CD8-positive, alpha-beta memory T cell (primary cell): ENCODE measurements around the gene ABAT. TPM values are rescaled to one million over a fixed set of nuclear protein-coding genes. Genes with fewer than 3 reads are reported as not detected.

Experiments used
- CTCF ChIA-PET: fragments of 350-600 bp; sonication (Branson Sonifier 250); formaldehyde crosslinking; loops from one replicate; lab custom pipeline; 2021; ENCODE audit warnings: antibody characterized with exemption; lab: Charles Lee
- POLR2A ChIA-PET: fragments of 350-600 bp; sonication (Branson Sonifier 250); formaldehyde crosslinking; loops from one replicate; lab custom pipeline; 2021; ENCODE audit warnings: antibody characterized with exemption; lab: Charles Lee
- DNase-seq, 5 donors: peaks; one replicate each; pipeline versions ENCODE4 v3.0.0 to v3.0.0-alpha.2; 2020 to 2022; ENCODE audit warnings: mixed read lengths in 1 of 5
- H3K27ac ChIP-seq: one replicate; pipeline ENCODE4 v1.7.0; 2013; ENCODE audit warnings: low read depth, mild to moderate bottlenecking, low read length, moderate library complexity
- H3K27me3 ChIP-seq: 2 replicates; pipeline ENCODE4 v1.7.0; 2013; ENCODE audit warnings: low read length, mild to moderate bottlenecking; ENCODE audit not compliant: insufficient read depth, poor library complexity, severe bottlenecking
- H3K36me3 ChIP-seq: 2 replicates; pipeline ENCODE4 v1.7.0; 2013; ENCODE audit warnings: mild to moderate bottlenecking, low read length, moderate library complexity; ENCODE audit not compliant: insufficient read depth
- H3K4me1 ChIP-seq: 2 replicates; pipeline ENCODE4 v1.7.0; 2013; ENCODE audit warnings: mild to moderate bottlenecking, low read length, moderate library complexity; ENCODE audit not compliant: insufficient read depth
- H3K4me3 ChIP-seq: 2 replicates; pipeline ENCODE4 v1.7.0; 2013; ENCODE audit warnings: mild to moderate bottlenecking, low read length
- H3K9me3 ChIP-seq: 2 replicates; pipeline ENCODE4 v1.7.0; 2013; ENCODE audit warnings: mild to moderate bottlenecking, low read length
- H3K27ac Mint-ChIP-seq, 8 donors: one replicate each; pipeline ENCODE4 v1.8.0; 2020 to 2021; ENCODE audit warnings: mixed read lengths in 8 of 8, mild to moderate bottlenecking in 6 of 8, inconsistent platforms in 3 of 8, moderate library complexity in 3 of 8
- H3K27me3 Mint-ChIP-seq, 2 donors: one replicate each; pipeline ENCODE4 v1.8.0; 2020 to 2021; ENCODE audit warnings: mixed read lengths in 2 of 2, mild to moderate bottlenecking in 1 of 2, moderate library complexity in 1 of 2
- H3K36me3 Mint-ChIP-seq, 3 donors: one replicate each; pipeline ENCODE4 v1.8.0; 2020 to 2021; ENCODE audit warnings: mixed read lengths in 3 of 3, inconsistent platforms in 1 of 3, mild to moderate bottlenecking in 1 of 3
- H3K4me1 Mint-ChIP-seq, 3 donors: one replicate each; pipeline ENCODE4 v1.8.0; 2020 to 2021; ENCODE audit warnings: mixed read lengths in 3 of 3, inconsistent platforms in 1 of 3, mild to moderate bottlenecking in 1 of 3
- H3K4me3 Mint-ChIP-seq, 7 donors: one replicate each; pipeline ENCODE4 v1.8.0; 2020 to 2021; ENCODE audit warnings: mixed read lengths in 7 of 7, mild to moderate bottlenecking in 6 of 7, moderate library complexity in 4 of 7, inconsistent platforms in 2 of 7
- H3K9me3 Mint-ChIP-seq, 5 donors: one replicate each; pipeline ENCODE4 v1.8.0; 2020 to 2022; ENCODE audit warnings: mixed read lengths in 5 of 5, mild to moderate bottlenecking in 3 of 5, moderate library complexity in 2 of 5, inconsistent platforms in 1 of 5
- polyA plus RNA-seq: library from polyadenylated mRNA; unstranded; fragments of 300-500 nt; fragmentation: Illumina TruSeq; gene quantifications from one replicate; pipeline ENCODE4 v1.2.3, GENCODE V29; 2021
- total RNA-seq, 2 experiments: library from RNA; stranded (reverse); gene quantifications; one replicate each; pipeline ENCODE4 v1.2.3, GENCODE V29; 2021

ABAT gene
- total and polyA plus RNA-seq, 3 experiments from 2014 or later, result 3.0 to 10.1 (median 9.8) TPM

- Histone ChIP-seq H3K27me3 (no peaks in the 10 kb centered on the region), H3K9me3 (no peaks in the 10 kb centered on the region), H3K36me3 (no peaks in the 10 kb centered on the region), H3K27ac (no peak overlapping the region), H3K4me1 (no peaks in the 10 kb centered on the region), H3K4me3 (no peak overlapping the region)
- Mint-ChIP-seq H3K27me3 (no peaks in the 10 kb centered on the region), H3K36me3 (peaks cover 0 to 42% (median 17%) of the 10 kb centered on the region in 3 donors), H3K4me3 (no peak overlapping the region), H3K9me3 (no peaks in the 10 kb centered on the region), H3K4me1 (no peaks in the 10 kb centered on the region), H3K27ac (peak overlapping the region in 1 of 8 donors; percentile 70)
- ChIA-PET POLR2A (no interaction called here), CTCF (no interaction called here)
- DNase-seq, result no peak
Observed at GRCh38 chr16:8764525-8765250, 90.3 kb downstream of the ABAT start.

GRCh38 chr16:8767176-8767575 is 92.8 kb downstream of the ABAT start:
- H3K4me3 ChIP-seq, result no peak overlapping the region
- ChIA-PET POLR2A (no interaction called here), CTCF (no interaction called here)
- no peak for DNase-seq
- no peaks in the 10 kb centered on the region for H3K4me1 ChIP-seq
- no peaks in the 10 kb centered on the region for H3K36me3 ChIP-seq
- H3K27me3 Mint-ChIP-seq, result no peaks in the 10 kb centered on the region
- no peaks in the 10 kb centered on the region for H3K27me3 ChIP-seq
- no peaks in the 10 kb centered on the region for H3K4me1 Mint-ChIP-seq
- H3K4me3 Mint-ChIP-seq, result no peak overlapping the region
- peaks cover 0 to 39% (median 14%) of the 10 kb centered on the region in 3 donors for H3K36me3 Mint-ChIP-seq
- no peak overlapping the region for H3K27ac Mint-ChIP-seq
- H3K27ac ChIP-seq, result no peak overlapping the region
- H3K9me3 Mint-ChIP-seq, result no peaks in the 10 kb centered on the region
- H3K9me3 ChIP-seq, result no peaks in the 10 kb centered on the region

GRCh38 chr16:8768283-8768682 is 93.9 kb downstream of the ABAT start:
- Histone ChIP-seq H3K4me1 (no peaks in the 10 kb centered on the region), H3K4me3 (no peak overlapping the region), H3K27me3 (no peaks in the 10 kb centered on the region), H3K9me3 (no peaks in the 10 kb centered on the region), H3K27ac (no peak overlapping the region), H3K36me3 (no peaks in the 10 kb centered on the region)
- Mint-ChIP-seq H3K9me3 (no peaks in the 10 kb centered on the region), H3K4me1 (no peaks in the 10 kb centered on the region), H3K36me3 (peaks cover 0 to 46% (median 14%) of the 10 kb centered on the region in 3 donors), H3K27ac (no peak overlapping the region), H3K27me3 (no peaks in the 10 kb centered on the region), H3K4me3 (no peak overlapping the region)
- ChIA-PET POLR2A (no interaction called here), CTCF (no interaction called here)
- DNase-seq, result no peak

- H3K27ac ChIP-seq, result no peak overlapping the region
- Mint-ChIP-seq H3K9me3 (no peaks in the 10 kb centered on the region), H3K36me3 (peaks cover 0 to 48% (median 17%) of the 10 kb centered on the region in 3 donors), H3K27ac (no peak overlapping the region), H3K4me1 (no peaks in the 10 kb centered on the region), H3K27me3 (no peaks in the 10 kb centered on the region), H3K4me3 (no peak overlapping the region)
- POLR2A ChIA-PET, result no interaction called here
- H3K9me3 ChIP-seq, result no peaks in the 10 kb centered on the region
- no peak overlapping the region for H3K4me3 ChIP-seq
- H3K27me3 ChIP-seq, result no peaks in the 10 kb centered on the region
- DNase-seq, result no peak
- H3K36me3 ChIP-seq, result no peaks in the 10 kb centered on the region
- CTCF ChIA-PET, result no interaction called here
- no peaks in the 10 kb centered on the region for H3K4me1 ChIP-seq
Observed at GRCh38 chr16:8768692-8769091, 94.3 kb downstream of the ABAT start.

GRCh38 chr16:8773537-8773936 is 99.1 kb downstream of the ABAT start:
- no peaks in the 10 kb centered on the region for H3K9me3 ChIP-seq
- Mint-ChIP-seq H3K36me3 (peaks cover 5 to 59% (median 32%) of the 10 kb centered on the region in 3 donors), H3K27me3 (no peaks in the 10 kb centered on the region), H3K27ac (no peak overlapping the region), H3K9me3 (no peaks in the 10 kb centered on the region), H3K4me1 (no peaks in the 10 kb centered on the region), H3K4me3 (no peak overlapping the region)
- no peaks in the 10 kb centered on the region for H3K4me1 ChIP-seq
- H3K4me3 ChIP-seq, result no peak overlapping the region
- CTCF ChIA-PET, result no interaction called here
- POLR2A ChIA-PET, result no interaction called here
- no peaks in the 10 kb centered on the region for H3K36me3 ChIP-seq
- DNase-seq, result no peak
- H3K27ac ChIP-seq, result no peak overlapping the region
- no peaks in the 10 kb centered on the region for H3K27me3 ChIP-seq

GRCh38 chr16:8774208-8774607 is 99.8 kb downstream of the ABAT start:
- Mint-ChIP-seq H3K4me1 (no peaks in the 10 kb centered on the region), H3K27me3 (no peaks in the 10 kb centered on the region), H3K4me3 (no peak overlapping the region), H3K27ac (no peak overlapping the region), H3K36me3 (peaks cover 5 to 53% (median 30%) of the 10 kb centered on the region in 3 donors), H3K9me3 (no peaks in the 10 kb centered on the region)
- POLR2A ChIA-PET, result no interaction called here
- CTCF ChIA-PET, result no interaction called here
- Histone ChIP-seq H3K27me3 (no peaks in the 10 kb centered on the region), H3K9me3 (no peaks in the 10 kb centered on the region), H3K4me1 (no peaks in the 10 kb centered on the region), H3K4me3 (no peak overlapping the region), H3K36me3 (peaks cover under 1% of the 10 kb centered on the region), H3K27ac (no peak overlapping the region)
- no peak for DNase-seq

- H3K4me3 Mint-ChIP-seq, result no peak overlapping the region
- no peaks in the 10 kb centered on the region for H3K9me3 Mint-ChIP-seq
- no peaks in the 10 kb centered on the region for H3K4me1 Mint-ChIP-seq
- peaks cover 7 to 57% (median 27%) of the 10 kb centered on the region in 3 donors for H3K36me3 Mint-ChIP-seq
- H3K27me3 ChIP-seq, result no peaks in the 10 kb centered on the region
- no peaks in the 10 kb centered on the region for H3K9me3 ChIP-seq
- no peak overlapping the region for H3K4me3 ChIP-seq
- H3K27ac ChIP-seq, result no peak overlapping the region
- H3K4me1 ChIP-seq, result no peaks in the 10 kb centered on the region
- no peak for DNase-seq
- peaks cover 3% of the 10 kb centered on the region for H3K36me3 ChIP-seq
- no peak overlapping the region for H3K27ac Mint-ChIP-seq
- ChIA-PET POLR2A (no interaction called here), CTCF (no interaction called here)
- no peaks in the 10 kb centered on the region for H3K27me3 Mint-ChIP-seq
Observed at GRCh38 chr16:8775359-8775758, 100.9 kb downstream of the ABAT start.

- ChIA-PET POLR2A (no interaction called here), CTCF (no interaction called here)
- no peak overlapping the region for H3K27ac ChIP-seq
- peaks cover 3% of the 10 kb centered on the region for H3K36me3 ChIP-seq
- Mint-ChIP-seq H3K27ac (peak overlapping the region in 1 of 8 donors; percentile 43), H3K27me3 (no peaks in the 10 kb centered on the region), H3K4me1 (no peaks in the 10 kb centered on the region), H3K9me3 (no peaks in the 10 kb centered on the region), H3K4me3 (no peak overlapping the region), H3K36me3 (peaks cover 7 to 57% (median 27%) of the 10 kb centered on the region in 3 donors)
- no peaks in the 10 kb centered on the region for H3K4me1 ChIP-seq
- no peaks in the 10 kb centered on the region for H3K27me3 ChIP-seq
- no peak overlapping the region for H3K4me3 ChIP-seq
- H3K9me3 ChIP-seq, result no peaks in the 10 kb centered on the region
- DNase-seq, result no peak
Observed at GRCh38 chr16:8776129-8776584, 101.7 kb downstream of the ABAT start.
